Measurements from ENCODE around the gene RNF213.

- TF ChIP-seq CTCF (IDR thresholded peaks at IDR 0.05; ENCODE audit: control extremely low read depth in 1 of 3, insufficient read depth in 1 of 3, low read depth in 1 of 3, low read length in 3 of 3) (no peak), BACH1 (IDR thresholded peaks at IDR 0.05; ENCODE audit: low read length) (no peak), TAF7 (optimal IDR thresholded peaks at IDR 0.05; ENCODE audit: borderline replicate concordance, low read depth, low read length) (no peak), MAFK (IDR thresholded peaks at IDR 0.05; ENCODE audit: low read depth, low read length) (no peak), EP300 (IDR thresholded peaks at IDR 0.05; ENCODE audit: borderline replicate concordance in 1 of 2, low read depth in 2 of 2, low read length in 2 of 2) (no peak), POU5F1 (IDR thresholded peaks at IDR 0.05; ENCODE audit: low read depth, low read length) (no peak), EGR1 (IDR thresholded peaks at IDR 0.05; ENCODE audit: borderline replicate concordance, low read depth, low read length) (no peak), CEBPB (IDR thresholded peaks at IDR 0.05; ENCODE audit: low read depth, low read length) (no peak)
Measured at GRCh38 chr17:80294210-80294609, 33.6 kb downstream of the RNF213 start.

All from H1 (cell line).